Vagina (tissue), 2 donors: ENCODE measurements around the gene SLC9A9.

Experiments
- CTCF ChIP-seq, 3 experiments: fragments of 450-650 bp in 2 of 3; fragments of 200-600 bp in 1 of 3; sonication (generic) in 1 of 3; IDR thresholded peaks; one replicate each; pipeline ENCODE4 v1.5.1; 2017 to 2019; ENCODE audit warnings: antibody characterized with exemption in 3 of 3, mild to moderate bottlenecking in 2 of 3, moderate library complexity in 2 of 3
- POLR2A ChIP-seq, 2 donors: fragments of 450-650 bp; IDR thresholded peaks; one replicate each; pipeline ENCODE4 v1.6.1; 2017; ENCODE audit warnings: antibody characterized with exemption in 2 of 2, mild to moderate bottlenecking in 2 of 2, moderate library complexity in 2 of 2
- POLR2AphosphoS5 ChIP-seq, 2 donors: sonication (generic); formaldehyde crosslinking; IDR thresholded peaks; one replicate each; pipeline ENCODE4 v1.9.0; 2017; ENCODE audit warnings: antibody characterized with exemption in 2 of 2, mild to moderate bottlenecking in 2 of 2, low read depth in 1 of 2; ENCODE audit not compliant: insufficient read depth in 1 of 2

- no peak for TF ChIP-seq CTCF (IDR thresholded peaks at IDR 0.05)
- no peak for TF ChIP-seq POLR2A (IDR thresholded peaks at IDR 0.05)
- no peak for TF ChIP-seq POLR2AphosphoS5 (IDR thresholded peaks at IDR 0.05; ENCODE audit: insufficient read depth in 1 of 2, low read depth in 1 of 2)
These were observed 276.7 kb downstream of the SLC9A9 start for GRCh38 chr3:143571548-143571947.
